MM.1S (cell line): ENCODE measurements around the gene SLC4A8.

Experiments used
- EZH2 ChIP-seq: fragments of 300-600 bp; sonication (generic); optimal IDR thresholded peaks from 2 replicates; pipeline ENCODE3; 2017; ENCODE audit warnings: low read depth, mild to moderate bottlenecking, antibody characterized with exemption, low read length, mixed read lengths
- EZH2phosphoT487 ChIP-seq: fragments of 300-600 bp; sonication (generic); IDR thresholded peaks from 2 replicates; pipeline ENCODE4 v1.6.1; 2018; ENCODE audit warnings: antibody characterized with exemption, low read length
- TF ChIP-seq, protein P1 (sequence below): fragments of 300-600 bp; sonication (generic); IDR thresholded peaks from 2 replicates; pipeline ENCODE4 v1.5.1; 2016; ENCODE audit warnings: antibody characterized with exemption, low read length, mixed read lengths

DNA sequence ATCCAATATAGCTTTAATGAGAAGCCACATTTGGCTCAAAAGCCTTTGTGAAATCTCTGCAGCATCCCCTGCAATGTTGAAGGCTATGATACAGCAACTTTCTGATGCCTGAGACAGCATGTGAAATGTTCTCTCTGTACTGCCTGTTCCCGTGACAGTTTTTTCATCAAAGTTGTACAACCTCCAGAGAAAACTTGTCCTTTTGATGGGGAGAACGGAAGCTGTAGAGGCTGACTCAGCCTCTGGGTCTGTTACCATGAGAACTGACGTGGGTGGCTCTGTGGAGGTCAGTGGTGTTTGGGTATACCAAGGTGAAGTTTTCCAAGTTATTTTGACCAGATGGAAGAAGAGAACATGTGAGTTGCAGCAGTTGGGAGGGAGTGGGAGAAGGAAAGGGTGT, 17.0 kb downstream of the SLC4A8 start:
- TF ChIP-seq, protein P1, sequence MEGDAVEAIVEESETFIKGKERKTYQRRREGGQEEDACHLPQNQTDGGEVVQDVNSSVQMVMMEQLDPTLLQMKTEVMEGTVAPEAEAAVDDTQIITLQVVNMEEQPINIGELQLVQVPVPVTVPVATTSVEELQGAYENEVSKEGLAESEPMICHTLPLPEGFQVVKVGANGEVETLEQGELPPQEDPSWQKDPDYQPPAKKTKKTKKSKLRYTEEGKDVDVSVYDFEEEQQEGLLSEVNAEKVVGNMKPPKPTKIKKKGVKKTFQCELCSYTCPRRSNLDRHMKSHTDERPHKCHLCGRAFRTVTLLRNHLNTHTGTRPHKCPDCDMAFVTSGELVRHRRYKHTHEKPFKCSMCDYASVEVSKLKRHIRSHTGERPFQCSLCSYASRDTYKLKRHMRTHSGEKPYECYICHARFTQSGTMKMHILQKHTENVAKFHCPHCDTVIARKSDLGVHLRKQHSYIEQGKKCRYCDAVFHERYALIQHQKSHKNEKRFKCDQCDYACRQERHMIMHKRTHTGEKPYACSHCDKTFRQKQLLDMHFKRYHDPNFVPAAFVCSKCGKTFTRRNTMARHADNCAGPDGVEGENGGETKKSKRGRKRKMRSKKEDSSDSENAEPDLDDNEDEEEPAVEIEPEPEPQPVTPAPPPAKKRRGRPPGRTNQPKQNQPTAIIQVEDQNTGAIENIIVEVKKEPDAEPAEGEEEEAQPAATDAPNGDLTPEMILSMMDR: no peak
- TF ChIP-seq EZH2phosphoT487: no peak
- no peak for TF ChIP-seq EZH2
